GM04504 (cell line): ENCODE results near the gene CEP295NL.
"Not testable (repeated sequence)": the region's sequence is repeated elsewhere in the genome, so short reads cannot be mapped to it uniquely, and the experiment has no call there.

Experiments used
- DNase-seq: peaks from one replicate; pipeline ENCODE4 v3.0.0-alpha.2; 2012; ENCODE audit warnings: low read depth

Gene CEP295NL

DNA sequence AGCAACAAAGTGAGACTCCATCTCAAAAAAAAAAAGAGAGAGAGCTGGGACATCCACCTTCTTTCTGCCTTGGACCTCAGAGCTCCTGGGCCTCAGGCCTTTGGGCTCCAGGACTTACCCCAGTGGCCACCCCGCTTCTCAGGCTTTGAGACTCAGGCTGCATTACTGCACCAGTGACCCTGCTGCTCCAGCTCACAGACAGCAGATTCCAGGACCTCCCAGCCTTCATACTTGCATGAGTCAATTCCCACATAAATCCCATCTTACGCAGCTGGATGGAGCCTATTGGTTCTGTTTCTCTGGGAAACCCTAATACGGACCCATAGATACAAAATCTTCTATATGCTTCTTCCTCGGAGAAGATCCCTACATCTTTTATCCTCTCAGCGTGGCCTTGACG lies 2.1 kb upstream of the CEP295NL start:
- no peak for DNase-seq

DNA sequence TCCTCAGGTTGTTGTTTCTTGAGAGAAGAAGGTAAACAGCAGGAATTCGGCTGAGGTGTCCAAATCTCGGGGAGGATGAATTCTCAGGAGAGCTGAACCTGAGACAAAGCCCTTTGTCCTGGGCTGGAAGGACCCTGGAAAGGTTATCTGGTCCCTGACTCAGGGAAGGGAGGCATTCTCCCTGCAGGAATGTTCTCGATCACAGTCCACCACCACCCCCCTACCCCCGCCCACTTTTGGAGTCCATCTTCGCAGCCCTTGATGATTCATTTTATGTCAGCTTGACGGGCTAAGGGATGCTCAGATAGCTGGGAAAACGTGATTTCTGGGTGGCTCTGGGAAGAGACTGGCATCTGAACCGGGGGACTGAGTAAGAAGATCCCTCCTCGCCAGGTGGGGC lies 1.4 kb upstream of the CEP295NL start:
- DNase-seq, result no peak

DNA sequence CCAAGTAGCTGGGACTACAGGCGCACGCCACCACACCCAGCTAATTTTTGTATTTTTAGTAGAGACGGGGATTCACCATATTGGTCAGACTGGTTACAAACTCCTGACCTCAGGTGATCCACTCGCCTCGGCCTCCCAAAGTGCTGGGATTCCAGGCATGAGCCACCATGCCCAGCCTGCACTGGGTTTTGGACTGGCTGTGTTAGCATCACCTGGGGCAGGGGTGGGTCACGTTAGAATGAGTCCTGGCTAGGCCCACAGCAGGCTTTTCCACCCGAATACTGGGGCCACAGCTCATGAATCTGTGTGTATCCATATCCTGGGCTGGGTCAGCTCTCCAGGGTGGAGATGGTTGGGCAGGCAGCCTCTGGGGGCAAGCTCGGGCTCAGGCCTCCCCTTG lies 770 bp downstream of the CEP295NL start:
- not testable (repeated sequence) for DNase-seq

DNA sequence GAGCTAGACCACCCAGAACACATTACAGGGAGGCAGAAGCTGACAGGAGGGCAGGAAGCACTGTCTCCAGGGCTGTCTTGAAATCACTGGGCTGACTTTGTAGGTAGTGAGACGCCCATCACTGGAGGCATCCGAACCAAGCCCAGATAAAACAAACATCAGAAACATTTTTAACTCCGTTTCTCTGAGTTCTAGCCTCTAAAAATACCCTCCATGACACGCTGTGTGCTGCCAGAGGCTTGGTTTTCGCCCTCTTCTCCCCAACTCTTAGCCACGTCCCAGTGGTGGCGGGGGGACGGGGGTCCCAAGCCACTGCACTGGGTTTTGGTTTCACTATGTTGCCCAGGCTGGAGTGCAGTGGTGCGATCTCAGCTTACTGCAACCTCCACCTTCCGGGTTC lies 1.2 kb downstream of the CEP295NL start:
- DNase-seq, result no peak

DNA sequence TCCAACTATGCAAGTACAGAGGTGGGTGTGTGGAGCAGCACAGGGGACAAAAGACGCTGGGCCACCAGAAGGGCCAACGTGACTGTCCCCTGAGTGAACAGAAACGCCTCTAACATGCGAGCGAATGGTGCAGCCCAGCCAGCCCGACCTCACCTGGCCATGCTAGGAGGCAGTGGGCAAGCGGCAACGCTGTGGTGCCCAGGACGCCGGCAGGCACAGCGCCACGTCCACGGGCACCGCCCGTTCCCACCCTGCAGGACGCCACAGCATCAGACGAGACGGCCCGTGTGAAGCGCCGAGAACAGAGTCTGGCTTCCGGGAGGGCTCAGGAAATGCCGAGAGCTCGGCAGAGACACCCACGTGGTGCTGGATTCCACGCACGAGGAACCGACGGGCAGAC lies 2.2 kb downstream of the CEP295NL start:
- DNase-seq, result no peak

DNA sequence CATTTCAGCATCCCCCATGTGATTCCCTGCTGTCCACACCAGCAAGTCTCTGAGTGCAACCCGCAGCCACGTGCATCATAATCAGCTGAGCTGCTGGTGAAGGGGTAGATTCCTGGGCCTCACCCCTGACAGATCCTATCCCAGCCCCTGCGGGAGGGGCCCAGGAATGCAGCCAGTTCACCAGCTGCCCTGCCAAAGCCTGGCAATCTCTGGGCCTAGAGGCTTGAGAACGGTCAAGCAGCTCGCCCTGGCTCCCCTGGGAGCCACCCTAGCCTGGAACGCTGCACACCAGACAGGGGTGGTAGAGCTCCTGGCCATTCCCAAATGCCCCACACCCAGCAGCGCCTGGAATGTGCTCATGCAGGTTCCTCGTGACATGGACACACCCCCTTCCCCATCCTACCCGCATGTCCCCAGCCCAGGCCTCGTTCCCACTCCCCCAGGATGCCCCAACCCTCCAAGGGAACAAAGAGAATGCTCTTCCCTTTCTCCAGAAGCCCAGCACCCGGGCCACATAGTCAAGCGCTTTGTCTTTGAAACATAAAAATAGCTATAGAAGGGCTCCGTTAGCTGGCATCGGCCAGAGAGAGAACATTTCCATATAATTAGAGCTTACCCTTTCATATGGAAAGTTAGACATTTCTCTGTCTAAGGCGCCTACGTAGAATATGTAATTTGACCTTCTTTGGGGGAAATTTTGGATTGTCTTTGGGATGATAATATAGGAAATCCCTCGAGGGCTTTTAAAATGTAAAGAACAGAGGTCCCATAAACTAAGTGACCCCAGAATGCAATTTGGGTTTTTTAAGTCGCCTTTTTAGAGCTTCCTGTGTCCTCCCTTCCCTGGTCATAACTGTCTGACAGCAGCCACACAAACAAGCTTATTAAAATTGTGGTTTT lies 3.4 kb downstream of the CEP295NL start:
- no peak for DNase-seq

DNA sequence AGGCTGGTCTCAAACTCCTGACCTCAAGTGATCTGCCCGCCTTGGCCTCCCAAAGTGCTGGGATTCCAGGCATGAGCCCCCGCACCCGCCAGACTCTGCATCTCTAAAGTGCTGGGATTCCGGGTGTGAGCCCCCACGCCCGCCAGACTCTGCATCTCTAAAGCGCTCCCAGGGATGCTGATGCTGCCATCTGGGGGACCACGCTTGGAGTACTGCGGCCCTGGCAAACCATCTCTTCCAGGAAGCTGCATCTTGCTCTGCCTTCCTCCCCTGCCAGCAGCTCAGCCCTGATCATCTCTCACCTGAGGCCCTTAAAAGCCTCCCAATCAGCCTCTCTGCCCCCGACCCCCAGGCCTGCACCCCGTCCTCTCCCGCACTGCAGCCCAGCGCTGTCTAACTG lies 4.1 kb downstream of the CEP295NL start:
- DNase-seq, result no peak

DNA sequence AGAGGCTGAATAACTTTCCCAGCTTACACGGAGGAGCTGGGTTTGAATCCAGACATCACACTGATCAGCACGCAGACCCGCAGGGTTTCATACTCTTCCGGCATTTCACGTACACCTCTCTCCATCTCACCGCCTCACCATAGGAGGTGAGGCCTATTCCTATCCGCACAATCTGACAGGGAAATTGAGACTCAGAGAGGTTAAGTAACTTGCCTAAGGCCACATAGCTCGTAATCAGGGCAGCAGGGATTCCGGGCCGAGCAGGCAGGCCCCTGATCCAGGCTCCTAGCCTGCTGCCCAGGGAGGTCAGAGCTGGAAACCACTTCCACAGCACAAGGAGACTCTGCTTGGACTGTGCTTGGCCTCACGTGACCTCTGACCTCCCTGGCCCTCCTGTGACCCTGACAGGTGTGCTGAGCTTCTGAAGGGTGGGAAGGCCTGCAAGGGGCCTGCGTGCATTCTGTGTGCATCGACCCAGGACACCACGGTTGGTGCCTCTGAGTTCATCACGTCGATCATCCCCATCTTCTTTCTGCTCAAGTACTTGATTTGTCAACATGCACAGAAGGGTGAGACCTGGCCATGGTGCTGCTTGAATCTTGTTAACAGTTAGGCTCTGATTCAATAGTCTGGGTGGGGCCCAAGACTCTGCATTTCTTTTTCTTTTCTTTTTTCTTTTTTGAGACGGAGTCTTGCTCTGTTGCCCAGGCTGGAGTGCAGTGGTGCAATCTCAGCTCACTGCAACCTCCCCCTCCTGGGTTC lies 4.7 kb downstream of the CEP295NL start:
- DNase-seq, result no peak

DNA sequence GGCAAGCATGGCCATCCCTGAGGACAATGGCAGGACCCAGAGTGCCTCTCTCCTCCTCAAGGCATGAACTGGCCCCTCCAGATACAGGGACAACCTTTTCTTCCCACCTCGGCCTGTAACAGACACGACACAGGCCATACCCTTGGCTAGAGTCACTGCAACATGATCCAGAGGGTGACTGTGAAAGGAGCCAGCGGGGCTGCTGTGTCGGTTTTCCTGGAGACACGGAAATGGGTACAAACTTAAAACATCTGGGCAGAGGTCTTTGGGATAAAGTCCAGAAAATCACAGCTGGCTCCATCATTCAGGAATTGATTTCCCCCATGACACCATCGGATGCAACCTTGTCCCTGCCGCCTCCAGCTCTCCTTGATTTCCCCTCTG lies 5.3 kb downstream of the CEP295NL start:
- no peak for DNase-seq

DNA sequence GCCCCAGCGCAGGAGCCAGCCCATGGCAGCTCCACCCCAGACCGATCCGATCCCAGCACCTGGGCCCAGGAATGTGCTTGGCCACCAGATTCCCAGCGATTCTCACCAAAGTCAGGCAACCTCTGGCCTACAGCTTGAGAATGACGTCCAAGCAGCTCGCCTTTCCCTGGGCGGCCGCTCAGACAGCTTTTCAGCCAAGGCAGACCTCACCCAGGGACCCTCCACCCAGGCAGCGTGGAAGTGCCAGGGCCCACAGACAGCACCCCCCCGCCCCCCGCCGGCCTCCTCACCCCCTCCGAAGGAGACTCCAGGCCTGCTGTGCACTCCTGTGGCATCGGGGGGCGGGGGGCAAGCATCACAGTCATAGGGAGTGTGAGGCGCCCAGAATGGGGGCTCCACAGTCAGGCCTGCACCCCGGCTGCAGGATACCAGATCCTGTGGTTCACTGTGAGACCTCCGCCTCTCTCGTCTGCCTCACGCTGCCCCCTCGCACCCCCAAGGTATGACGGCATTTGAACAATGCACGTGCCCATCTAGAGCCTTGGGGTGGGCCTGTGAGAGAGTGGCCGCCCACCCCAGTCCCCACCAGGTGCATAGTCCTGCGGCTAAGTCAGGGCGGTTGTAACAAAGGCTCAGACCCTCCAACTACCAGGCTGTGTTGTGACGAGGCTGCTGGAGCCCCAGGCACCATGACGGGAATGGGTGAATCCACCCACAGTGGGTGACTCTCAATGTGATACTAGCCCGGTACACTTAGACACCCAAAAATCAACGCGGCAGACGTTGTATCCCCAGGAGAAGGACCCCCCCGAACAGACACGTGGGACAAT lies 6.0 kb downstream of the CEP295NL start:
- no peak for DNase-seq

DNA sequence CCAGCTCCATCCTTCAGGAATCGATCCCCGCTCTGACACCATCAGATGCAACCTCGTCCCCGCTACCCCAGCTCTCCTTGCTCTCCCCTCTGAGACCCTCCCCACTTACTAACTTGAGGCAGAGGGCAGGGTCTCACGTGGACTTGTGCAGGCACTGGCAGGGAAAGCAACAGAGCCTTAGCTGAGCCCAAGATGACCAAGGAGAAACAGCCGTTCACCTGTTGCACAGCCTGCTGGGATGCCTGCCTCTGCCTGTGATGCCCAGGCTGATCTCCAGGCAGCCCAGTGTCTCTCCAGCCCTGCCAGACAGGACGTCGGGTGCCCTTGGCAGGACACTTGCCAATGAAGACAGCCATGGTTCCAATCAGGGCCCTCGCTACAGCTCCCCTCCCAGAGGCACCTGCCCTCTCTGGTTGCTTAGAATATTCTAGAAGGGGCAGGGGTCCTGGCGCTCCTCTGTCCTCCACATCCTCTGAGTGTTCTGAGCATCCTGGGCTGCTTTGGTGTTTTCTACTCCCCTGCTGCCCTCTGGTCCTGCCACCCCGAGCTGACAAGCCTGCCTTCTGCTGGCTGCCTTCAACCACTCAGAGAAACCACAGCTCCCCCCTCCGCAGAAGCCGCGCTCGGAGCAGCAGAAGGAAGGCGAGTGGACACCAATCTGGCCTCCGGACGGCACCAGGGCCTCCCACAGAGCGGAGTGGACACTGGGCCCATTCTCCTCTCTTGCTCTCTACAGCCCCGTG lies 6.7 kb downstream of the CEP295NL start:
- no peak for DNase-seq

DNA sequence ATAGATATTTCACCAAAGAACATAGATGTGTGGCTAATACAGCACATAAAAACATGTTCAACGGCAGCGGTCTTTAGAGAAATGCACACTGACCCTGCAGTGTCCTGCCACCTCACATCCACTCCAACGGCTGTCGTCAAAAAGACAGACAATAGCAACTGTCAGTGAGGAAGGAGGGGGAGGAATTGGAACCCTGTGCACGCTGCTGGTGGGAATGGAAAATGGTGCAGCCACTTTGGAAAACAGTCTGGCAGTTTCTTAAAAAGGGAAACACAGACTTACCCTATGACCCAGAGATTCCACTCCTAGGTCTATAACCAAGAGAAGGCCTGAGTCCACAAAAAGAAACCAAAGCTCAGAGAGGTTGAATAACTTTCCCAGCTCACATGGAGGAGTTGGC lies 7.7 kb downstream of the CEP295NL start:
- DNase-seq, result no peak

DNA sequence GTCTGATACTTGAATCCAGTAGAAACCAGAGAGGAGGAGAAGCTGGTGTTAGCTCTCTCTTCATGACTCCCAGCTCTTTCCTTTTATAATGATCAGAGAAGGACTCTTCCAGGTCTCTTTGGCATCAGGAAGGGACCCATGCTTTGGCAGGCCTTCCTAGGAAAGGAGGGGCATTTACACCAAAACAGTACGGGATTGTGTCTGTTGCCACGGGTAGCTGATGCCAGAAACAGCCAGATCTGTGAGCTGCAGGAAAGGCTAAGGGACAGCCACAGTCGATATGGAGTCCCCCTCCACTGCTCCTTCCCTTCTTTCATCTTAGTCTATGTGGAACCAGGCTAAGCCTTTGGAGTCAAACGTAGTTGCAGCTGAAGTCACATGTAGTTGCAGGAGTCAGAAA lies 9.3 kb downstream of the CEP295NL start:
- no peak for DNase-seq

DNA sequence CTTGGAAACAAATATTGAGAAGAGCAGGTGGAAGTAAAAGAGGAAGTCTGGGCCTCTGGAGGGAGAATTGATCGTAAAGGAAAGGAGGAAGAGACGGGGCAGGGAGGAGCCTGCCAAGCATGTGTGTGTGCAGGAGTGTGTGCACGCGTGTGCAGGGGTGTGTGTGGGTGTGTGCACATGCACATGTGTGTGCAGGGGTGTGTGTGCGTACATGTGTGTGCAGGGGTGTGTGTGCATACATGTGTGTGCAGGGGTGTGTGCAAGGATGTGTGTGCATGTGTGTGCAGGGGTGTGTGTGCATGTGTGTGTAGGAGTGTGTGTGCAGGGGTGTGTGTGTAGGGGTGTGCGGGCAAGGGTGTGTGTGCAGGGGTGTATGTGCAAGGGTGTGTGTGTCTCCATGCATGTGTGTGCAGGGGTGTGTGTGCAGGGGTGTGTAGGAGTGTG lies 10.0 kb downstream of the CEP295NL start:
- no peak for DNase-seq

DNA sequence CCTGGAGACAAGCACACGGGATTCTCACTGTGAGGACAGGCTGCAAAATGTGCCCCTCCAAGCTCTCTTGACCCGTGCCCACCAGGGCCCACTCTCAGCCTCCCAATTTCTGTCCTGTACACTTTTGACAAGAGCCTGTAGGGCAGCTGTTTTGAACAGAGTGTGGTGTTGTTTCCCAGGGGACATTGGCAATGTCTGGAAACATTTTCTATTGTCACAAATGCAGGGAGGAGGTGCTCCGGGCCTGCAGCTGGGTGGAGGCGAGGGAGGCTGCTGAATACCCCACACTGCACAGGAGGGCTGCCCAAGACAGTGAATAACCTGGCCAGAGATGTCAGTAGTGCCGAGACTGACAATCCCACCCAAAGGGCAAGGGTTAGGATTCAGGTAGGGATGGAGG lies 10.5 kb downstream of the CEP295NL start:
- no peak for DNase-seq

DNA sequence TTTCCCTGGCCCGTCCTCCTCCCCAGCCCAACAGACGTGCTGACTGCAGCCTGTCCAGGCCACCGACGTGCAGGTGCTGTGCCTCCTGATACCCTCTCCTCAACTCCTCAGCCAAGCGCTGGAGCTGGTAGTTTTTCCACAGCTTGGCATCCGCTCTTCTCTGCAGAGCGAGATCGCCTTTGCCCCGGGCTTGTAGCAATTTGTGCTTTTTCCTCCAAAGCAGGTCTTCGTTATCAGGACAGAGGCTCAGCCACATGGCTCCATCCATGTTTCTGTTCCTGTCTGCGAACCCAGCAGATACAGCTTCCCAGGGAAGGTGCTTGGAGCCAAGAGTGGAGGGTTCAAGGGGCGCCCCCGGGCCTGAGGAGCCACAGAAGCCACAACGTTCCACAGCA lies 10.9 kb downstream of the CEP295NL start:
- no peak for DNase-seq

DNA sequence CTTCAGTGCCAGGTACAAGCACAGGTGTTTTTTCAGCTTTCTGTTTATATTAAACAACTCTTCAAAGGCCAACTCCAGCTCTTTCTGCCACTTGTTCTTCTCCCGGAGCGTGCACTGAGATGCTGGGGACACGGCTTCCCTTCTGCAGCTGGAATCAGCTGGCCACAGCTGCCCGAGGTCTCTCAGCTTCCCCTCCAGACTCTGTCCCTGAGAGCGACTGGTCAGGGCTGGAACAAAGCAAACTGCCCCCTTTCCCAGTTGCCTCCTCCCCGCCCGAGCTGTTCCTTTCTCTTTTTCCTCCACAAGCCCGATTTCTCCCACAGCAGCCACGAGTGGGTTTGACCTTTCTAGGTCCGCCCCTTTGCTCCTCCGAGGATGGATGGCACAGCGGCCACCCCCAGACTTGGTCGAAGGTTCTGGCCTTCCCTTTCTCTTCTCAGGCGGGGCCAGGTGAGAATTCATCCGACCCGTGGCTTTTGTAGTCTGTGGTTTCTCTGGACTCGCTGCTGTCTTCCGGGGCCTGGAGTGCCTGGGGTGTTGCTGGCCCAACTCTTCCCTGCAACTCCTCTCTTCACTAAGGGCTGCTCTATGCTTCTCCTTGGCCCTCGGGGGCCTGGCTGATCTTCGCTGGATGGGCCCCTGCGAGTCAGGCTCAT lies 11.5 kb downstream of the CEP295NL start:
- DNase-seq, result no peak

DNA sequence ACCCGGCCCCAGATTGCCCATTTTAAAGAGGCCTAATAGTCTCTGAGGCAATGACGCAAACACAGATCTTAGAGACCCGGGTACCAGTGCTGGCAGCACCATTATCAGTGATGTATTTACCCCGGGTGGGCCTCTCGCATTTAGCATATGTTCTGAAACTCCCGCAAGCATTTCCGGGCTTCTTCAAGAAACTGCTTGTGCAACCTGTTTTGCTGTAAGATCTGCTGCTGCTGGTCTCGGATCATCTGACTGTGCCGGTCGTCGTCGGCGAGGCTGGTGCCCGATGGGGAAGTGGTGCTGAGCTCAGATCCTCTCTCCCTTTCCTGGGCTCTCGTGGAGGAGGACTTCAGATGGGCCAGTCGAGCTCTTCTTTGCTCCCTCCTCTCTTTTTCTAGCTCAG lies 12.5 kb downstream of the CEP295NL start:
- no peak for DNase-seq

DNA sequence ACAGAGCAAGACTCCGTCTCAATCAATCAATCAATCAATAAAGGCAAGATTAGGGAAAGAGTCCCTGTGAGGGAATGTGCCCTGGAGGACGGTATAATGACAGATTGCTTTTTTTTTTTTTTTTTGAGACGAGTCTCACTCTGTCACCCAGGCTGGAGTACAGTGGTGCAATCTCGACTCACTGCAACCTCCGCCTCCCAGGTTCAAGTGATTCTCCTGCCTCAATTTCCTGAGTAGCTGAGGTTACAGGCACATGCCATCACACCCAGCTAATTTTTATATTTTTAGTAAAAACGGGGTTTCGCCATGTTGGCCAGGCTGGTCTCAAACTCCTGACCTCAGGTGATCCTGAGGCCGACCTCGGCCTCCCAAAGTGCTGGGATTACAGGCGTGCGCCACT lies 12.9 kb downstream of the CEP295NL start:
- not testable (repeated sequence) for DNase-seq

DNA sequence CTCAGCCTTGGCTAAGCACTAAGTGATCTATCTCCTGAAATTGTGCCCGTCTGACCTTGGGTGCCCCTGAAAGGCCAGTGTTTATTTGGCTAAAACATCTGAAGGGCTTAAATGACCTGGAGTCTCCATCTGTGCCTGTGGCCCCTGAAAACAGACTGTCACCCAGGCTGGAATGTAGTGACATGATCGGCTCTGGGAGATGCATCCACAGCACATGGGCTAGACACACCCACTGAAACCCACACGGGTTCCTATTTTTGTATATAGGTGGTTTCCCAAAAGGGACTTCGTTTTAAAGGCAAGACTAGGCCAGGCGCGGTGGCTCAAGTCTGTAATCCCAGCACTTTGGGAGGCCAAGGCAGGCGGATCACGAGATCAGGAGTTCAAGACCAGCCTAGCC lies 13.5 kb downstream of the CEP295NL start:
- no peak for DNase-seq

DNA sequence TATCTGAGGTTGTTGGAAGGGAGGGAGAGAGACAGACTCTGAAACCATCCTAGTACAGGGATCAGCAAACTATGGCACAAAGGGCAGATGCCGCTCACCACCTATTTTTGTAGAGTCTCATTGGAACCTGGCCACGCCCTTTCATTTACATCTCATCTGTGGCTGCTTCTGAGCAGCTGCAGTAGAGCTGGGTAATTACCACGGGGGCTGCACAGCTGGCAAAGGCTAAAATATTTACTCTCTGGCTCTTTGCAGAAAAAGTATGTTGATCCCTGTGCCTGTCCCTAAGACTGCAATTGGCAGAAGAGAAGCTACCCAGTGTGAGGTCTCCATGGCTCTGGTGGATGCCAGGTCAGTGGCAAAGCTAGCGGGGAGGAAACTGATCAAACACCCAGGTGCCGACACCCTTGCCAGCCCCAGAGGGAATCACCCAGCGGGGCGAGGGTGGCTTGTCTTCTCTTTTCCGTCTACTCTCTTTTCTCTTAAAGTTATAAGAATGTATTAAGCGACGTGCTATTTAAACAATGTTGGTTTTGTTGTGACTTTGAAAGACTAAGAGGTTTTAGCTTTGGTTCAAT lies 14.0 kb downstream of the CEP295NL start:
- DNase-seq, result no peak
